AG10803 (cell line): Measurements from ENCODE around the gene ZCWPW2.

Experiments used
- DNase-seq: peaks from one replicate; pipeline ENCODE4 v3.0.0; 2010; ENCODE audit warnings: low read depth
- H3K4me3 ChIP-seq: 2 replicates; pipeline ENCODE4 v1.5.1; 2011; ENCODE audit warnings: mild to moderate bottlenecking, low read length, control low read depth
- CTCF ChIP-seq: conservative IDR thresholded peaks from 2 replicates; pipeline ENCODE4 v1.5.1; 2011; ENCODE audit warnings: mild to moderate bottlenecking, low read length, control low read depth, inconsistent platforms

ZCWPW2 gene

GRCh38 chr3:28376424-28376823, 27.9 kb downstream of the ZCWPW2 start:
- peak; percentile 39 for DNase-seq
- TF ChIP-seq CTCF, result no peak
- H3K4me3 ChIP-seq, result no peak overlapping the region

GRCh38 chr3:28386049-28386448, 37.5 kb downstream of the ZCWPW2 start:
- no peak for DNase-seq
- TF ChIP-seq CTCF, result no peak
- no peak overlapping the region for H3K4me3 ChIP-seq

- DNase-seq, result no peak
- no peak overlapping the region for H3K4me3 ChIP-seq
- no peak for TF ChIP-seq CTCF
Observed at GRCh38 chr3:28388978-28389377, 40.5 kb downstream of the ZCWPW2 start.

- no peak overlapping the region for H3K4me3 ChIP-seq
- TF ChIP-seq CTCF, result no peak
- no peak for DNase-seq
Observed at GRCh38 chr3:28399206-28399605, 50.7 kb downstream of the ZCWPW2 start.

- DNase-seq, result no peak
- H3K4me3 ChIP-seq, result no peak overlapping the region
- no peak for TF ChIP-seq CTCF
Observed at GRCh38 chr3:28406241-28406640, 57.7 kb downstream of the ZCWPW2 start.

- TF ChIP-seq CTCF, result no peak
- H3K4me3 ChIP-seq, result no peak overlapping the region
- DNase-seq, result no peak
Observed at GRCh38 chr3:28449398-28449797, 100.9 kb downstream of the ZCWPW2 start.

GRCh38 chr3:28462866-28463265, 114.3 kb downstream of the ZCWPW2 start:
- no peak for TF ChIP-seq CTCF
- no peak for DNase-seq
- no peak overlapping the region for H3K4me3 ChIP-seq
